ENCODE measurements around the gene WDFY4.

Gene WDFY4

DNA sequence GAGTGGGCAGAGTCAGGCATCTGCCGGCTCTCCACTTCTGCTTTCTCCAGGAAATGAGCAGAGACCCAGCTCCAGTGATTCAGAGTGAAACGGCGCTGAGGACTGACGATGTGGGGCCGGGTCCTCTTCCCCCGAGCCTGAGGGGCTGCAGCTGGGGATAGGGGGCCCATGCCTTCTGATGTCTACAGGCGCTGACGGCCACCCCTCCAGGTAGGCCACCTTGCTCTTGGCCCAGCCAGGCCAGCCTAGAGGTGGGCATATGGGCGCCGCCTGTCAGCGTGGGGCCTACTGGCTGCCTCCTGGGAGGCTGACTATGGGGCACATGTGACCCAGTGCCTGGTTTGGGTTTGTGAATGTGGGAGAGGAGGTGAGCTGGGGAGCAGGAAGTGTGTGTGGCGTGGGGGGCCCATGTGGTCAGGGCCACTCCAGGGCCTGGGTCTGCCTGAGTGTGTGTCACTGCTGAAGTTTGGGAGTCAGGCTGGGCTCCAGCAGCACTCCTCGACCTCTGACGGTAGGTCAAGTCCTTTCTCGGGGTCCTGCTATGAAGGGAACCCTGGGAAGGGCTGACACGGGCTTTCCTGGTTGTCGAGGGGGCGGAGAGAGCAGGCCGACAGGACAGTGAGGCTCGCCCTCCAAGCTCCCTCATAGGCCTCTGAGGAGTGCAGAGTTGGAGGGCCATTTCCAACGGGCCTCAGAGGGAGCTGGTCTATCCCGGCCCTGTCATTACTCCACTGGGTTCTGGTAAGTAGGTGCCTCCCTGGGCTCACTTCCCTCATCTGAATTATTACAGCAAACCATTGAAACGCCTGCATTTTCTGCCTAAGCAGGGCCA lies at the start of gene WDFY4:
WDFY4 (plus strand) TSS at position 82 of the 832 bp plus-strand sequence. CDS start 24,860 bp downstream, outside the sequence.
- no peaks in the 10 kb centered on the region for H3K36me3 ChIP-seq
- no peak for DNase-seq
- no peak for TF ChIP-seq CTCF (IDR thresholded peaks at IDR 0.05)
- H3K4me3 ChIP-seq = peak within 1 kb of the TSS; percentile 17 to 26
- H3K9me3 ChIP-seq = no peaks in the 10 kb centered on the region
- intact Hi-C loops (cut with DNase I; ENCODE audit: low total_unique reads) = no loop called here
- H3K27ac ChIP-seq = peak within 1 kb of the TSS in 1 of 2 donors; percentile 17
- H3K27me3 ChIP-seq = no peaks in the 10 kb centered on the region
- peaks cover 0 to 10% (median 0%) of the 10 kb centered on the region in 4 donors for H3K4me1 ChIP-seq

- Histone ChIP-seq H3K27ac (peak overlapping the region; percentile 57 to 62), H3K27me3 (no peaks in the 10 kb centered on the region), H3K4me1 (peaks cover 0 to 24% (median 18%) of the 10 kb centered on the region in 4 donors), H3K36me3 (no peaks in the 10 kb centered on the region), H3K4me3 (no peak overlapping the region), H3K9me3 (no peaks in the 10 kb centered on the region)
- peak in 1 of 2 donors; percentile 48 for DNase-seq
- TF ChIP-seq CTCF (IDR thresholded peaks at IDR 0.05) = no peak
- intact Hi-C loops (cut with DNase I; ENCODE audit: low total_unique reads) = no loop called here
Observed at GRCh38 chr10:48634984-48635557, 49.6 kb upstream of the WDFY4 start.

DNA sequence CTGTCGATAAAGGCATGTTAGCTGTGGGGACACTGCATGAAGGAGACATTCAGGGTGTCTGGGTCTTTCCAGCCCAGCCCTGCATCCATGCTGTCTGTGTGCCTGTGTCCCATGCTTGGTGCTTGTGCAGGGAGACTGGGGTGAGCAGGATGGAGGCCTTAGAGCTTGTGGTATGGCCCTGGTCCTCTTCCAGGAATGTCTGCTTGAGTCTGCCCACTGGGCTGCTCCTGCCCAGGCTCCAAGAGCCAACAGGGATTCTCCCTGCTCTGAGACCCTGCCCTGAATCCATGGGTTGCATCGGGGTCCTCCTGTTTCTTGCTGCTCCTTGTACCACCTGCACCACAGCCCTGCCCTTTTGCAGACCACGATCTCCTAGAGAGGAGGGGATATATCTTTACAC lies 48.4 kb upstream of the WDFY4 start:
- peaks cover 0 to 9% (median 0%) of the 10 kb centered on the region in 3 donors for H3K9me3 ChIP-seq
- peaks cover 0 to 24% (median 18%) of the 10 kb centered on the region in 4 donors for H3K4me1 ChIP-seq
- no peak overlapping the region for H3K4me3 ChIP-seq
- intact Hi-C loops (cut with DNase I; ENCODE audit: low total_unique reads) = no loop called here
- H3K27me3 ChIP-seq = no peaks in the 10 kb centered on the region
- no peak for TF ChIP-seq CTCF (IDR thresholded peaks at IDR 0.05)
- H3K27ac ChIP-seq = no peak overlapping the region
- no peaks in the 10 kb centered on the region for H3K36me3 ChIP-seq
- peak in 1 of 2 donors; percentile 39 for DNase-seq

- Histone ChIP-seq H3K27me3 (no peaks in the 10 kb centered on the region), H3K4me3 (no peak overlapping the region), H3K9me3 (peaks cover 0 to 16% (median 0%) of the 10 kb centered on the region in 3 donors), H3K4me1 (peaks cover 0 to 24% (median 18%) of the 10 kb centered on the region in 4 donors), H3K27ac (no peak overlapping the region), H3K36me3 (no peaks in the 10 kb centered on the region)
- TF ChIP-seq CTCF (IDR thresholded peaks at IDR 0.05) = no peak
- no peak for DNase-seq
- intact Hi-C loops (cut with DNase I; ENCODE audit: low total_unique reads) = no loop called here
Observed at GRCh38 chr10:48636901-48637300, 47.8 kb upstream of the WDFY4 start.

GRCh38 chr10:48638158-48638557 lies 46.5 kb upstream of the WDFY4 start:
- peaks cover 0 to 24% (median 18%) of the 10 kb centered on the region in 4 donors for H3K4me1 ChIP-seq
- H3K4me3 ChIP-seq = no peak overlapping the region
- intact Hi-C loops (cut with DNase I; ENCODE audit: low total_unique reads) = no loop called here
- peaks cover 0 to 18% (median 0%) of the 10 kb centered on the region in 3 donors for H3K9me3 ChIP-seq
- H3K36me3 ChIP-seq = no peaks in the 10 kb centered on the region
- no peak overlapping the region for H3K27ac ChIP-seq
- no peaks in the 10 kb centered on the region for H3K27me3 ChIP-seq
- DNase-seq = no peak
- no peak for TF ChIP-seq CTCF (IDR thresholded peaks at IDR 0.05)
